Skeletal muscle tissue (tissue), 4 donors: ENCODE measurements around the gene KLF3. TPM values are rescaled to one million over a fixed set of nuclear protein-coding genes. Genes with fewer than 3 reads are reported as not detected.

ENCODE experiments used
- H3K27ac ChIP-seq: one replicate; pipeline ENCODE4 v1.7.0; 2013; ENCODE audit warnings: mild to moderate bottlenecking, low read depth, low read length, inconsistent platforms
- H3K27me3 ChIP-seq, 3 donors: one replicate each; pipeline ENCODE4 v1.7.0; 2013; ENCODE audit warnings: low read length in 3 of 3; ENCODE audit not compliant: control insufficient read depth in 3 of 3, insufficient read depth in 3 of 3
- H3K36me3 ChIP-seq, 3 donors: one replicate each; pipeline ENCODE4 v1.7.0; 2013; ENCODE audit warnings: low read length in 3 of 3; ENCODE audit not compliant: control insufficient read depth in 3 of 3, insufficient read depth in 3 of 3
- H3K4me1 ChIP-seq, 3 donors: one replicate each; pipeline ENCODE4 v1.7.0; 2013; ENCODE audit warnings: low read length in 3 of 3, mild to moderate bottlenecking in 3 of 3; ENCODE audit not compliant: control insufficient read depth in 3 of 3, insufficient read depth in 3 of 3
- H3K4me3 ChIP-seq, 3 donors: one replicate each; pipeline ENCODE4 v1.7.0; 2013; ENCODE audit warnings: low read length in 3 of 3
- H3K9ac ChIP-seq, 3 donors: one replicate each; pipeline ENCODE4 v1.7.0; 2013; ENCODE audit warnings: low read length in 3 of 3, mild to moderate bottlenecking in 3 of 3, moderate library complexity in 2 of 3, low read depth in 1 of 3
- H3K9me3 ChIP-seq, 3 donors: one replicate each; pipeline ENCODE4 v1.7.0; 2013; ENCODE audit warnings: low read length in 3 of 3; ENCODE audit not compliant: control insufficient read depth in 3 of 3
- total RNA-seq: library from RNA; depleted of rRNA; stranded (reverse); fragments of >200 nt; gene quantifications from one replicate; pipeline ENCODE4 v1.2.3, GENCODE V29; 2014
- donor health status: Osteomylitis.

KLF3 gene
- total RNA-seq, 1 donor from 2014 or later = 20.9 TPM

DNA sequence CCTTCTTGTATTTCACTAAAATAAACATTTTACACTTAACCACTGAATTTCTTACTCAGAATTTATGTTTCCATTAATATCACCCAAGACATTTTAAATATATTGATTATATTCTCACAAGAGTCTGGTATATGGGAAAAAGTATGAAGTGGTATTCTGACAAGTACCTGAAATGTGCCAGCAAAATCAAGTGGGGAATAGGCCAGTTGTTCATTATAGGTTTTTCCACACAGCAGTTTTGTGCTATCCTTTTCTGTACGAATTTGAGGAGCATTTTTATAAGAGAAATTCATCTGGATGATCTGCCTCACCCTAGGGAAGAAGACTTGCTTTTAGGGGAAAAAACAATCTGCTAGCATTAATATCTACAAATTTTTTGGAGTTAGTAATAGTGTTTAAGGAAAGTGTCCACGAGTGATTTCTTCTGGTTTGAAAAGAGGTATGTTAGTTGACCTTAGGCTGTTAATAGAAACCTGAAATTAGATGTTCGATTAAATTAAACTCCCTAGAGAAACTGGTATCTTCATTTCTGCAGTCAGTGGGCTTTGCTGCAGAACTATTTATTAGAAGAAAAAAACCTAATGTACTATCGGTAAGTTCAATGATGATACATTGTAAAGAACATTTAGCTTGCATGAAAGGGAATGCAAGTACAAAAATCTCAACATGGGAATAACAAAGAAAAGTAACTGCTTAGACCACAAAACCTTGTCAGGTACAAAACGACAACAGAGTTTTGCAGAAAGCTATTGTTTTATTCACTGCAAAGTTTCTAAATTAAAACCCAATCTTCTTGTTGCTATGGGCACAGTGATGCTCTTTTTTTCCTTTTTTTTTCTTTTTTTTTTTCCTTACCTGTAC is 1.8 kb downstream of the KLF3 start:
- H3K36me3 ChIP-seq = no peaks in the 10 kb centered on the region
- peak overlapping the region; percentile 94 for H3K27ac ChIP-seq
- H3K4me1 ChIP-seq = peaks cover 27 to 35% (median 31%) of the 10 kb centered on the region in 3 donors
- H3K9ac ChIP-seq = peak overlapping the region; percentile 28 to 83 (median 71)
- peak overlapping the region; percentile 37 to 78 (median 72) for H3K4me3 ChIP-seq
- no peaks in the 10 kb centered on the region for H3K9me3 ChIP-seq
- no peaks in the 10 kb centered on the region for H3K27me3 ChIP-seq

DNA sequence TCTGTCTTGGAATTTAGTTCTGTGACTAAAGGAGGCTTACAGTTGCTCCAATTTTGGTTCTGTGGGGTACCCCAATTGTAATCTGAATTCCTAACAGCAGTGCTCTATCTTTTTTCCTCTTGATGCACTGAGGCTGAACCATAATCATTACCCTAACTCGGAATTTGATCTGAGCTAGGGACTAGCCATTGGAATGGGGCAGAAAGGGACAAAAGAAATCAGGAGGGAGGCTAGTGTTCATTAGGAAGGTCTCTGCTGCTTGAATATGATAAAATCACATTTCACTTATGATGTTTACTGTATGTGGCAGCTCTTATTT is 2.7 kb downstream of the KLF3 start:
- H3K9ac ChIP-seq = peak overlapping the region; percentile 40 to 75 (median 52)
- no peaks in the 10 kb centered on the region for H3K27me3 ChIP-seq
- H3K9me3 ChIP-seq = no peaks in the 10 kb centered on the region
- no peaks in the 10 kb centered on the region for H3K36me3 ChIP-seq
- peaks cover 36 to 44% (median 41%) of the 10 kb centered on the region in 3 donors for H3K4me1 ChIP-seq
- peak overlapping the region; percentile 94 for H3K27ac ChIP-seq
- peak overlapping the region; percentile 8 to 72 (median 51) for H3K4me3 ChIP-seq

DNA sequence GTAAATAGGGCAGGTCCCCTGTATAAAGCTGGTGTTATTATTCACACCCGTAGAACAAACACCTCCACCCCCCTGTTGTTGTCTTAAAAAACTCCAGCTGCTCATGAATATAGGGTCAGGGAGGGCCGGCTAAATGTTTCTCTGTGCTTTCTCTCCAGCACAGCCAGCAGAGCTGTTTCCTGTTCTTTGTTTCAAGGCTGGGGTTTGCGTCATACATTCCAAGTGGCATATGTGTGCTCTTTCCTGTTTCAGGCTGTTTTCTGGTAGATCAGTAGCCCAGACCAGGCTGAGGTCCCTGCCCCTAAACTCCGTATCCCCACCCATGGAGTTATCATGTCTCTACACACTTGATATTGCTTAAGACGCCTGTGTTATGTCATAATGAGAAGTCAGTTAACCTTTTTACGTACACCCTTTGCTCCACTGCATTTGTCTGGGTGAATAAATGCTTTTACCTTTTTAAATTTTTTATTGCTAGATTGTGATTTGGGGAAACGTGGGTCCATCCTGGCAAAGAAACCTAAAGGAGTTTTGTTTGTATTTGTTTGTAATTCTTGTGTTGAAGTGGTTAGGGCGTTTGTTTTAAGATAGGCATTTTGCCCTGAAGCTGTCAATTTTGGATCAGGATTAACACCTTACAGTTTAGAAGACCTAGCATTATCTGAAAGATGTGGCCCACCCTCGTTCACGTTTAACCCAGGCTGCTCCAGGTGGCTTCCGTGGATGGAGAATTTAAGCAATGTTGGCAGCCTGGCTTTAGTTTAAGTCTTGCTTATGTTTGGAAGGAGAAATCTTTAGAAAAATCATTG is 3.3 kb downstream of the KLF3 start:
- Histone ChIP-seq H3K9me3 (no peaks in the 10 kb centered on the region), H3K4me3 (peak overlapping the region; percentile 8 to 72 (median 51)), H3K9ac (peak overlapping the region; percentile 40 to 75 (median 52)), H3K4me1 (peaks cover 41 to 44% (median 43%) of the 10 kb centered on the region in 3 donors), H3K27ac (peak overlapping the region; percentile 94), H3K27me3 (no peaks in the 10 kb centered on the region), H3K36me3 (no peaks in the 10 kb centered on the region)

DNA sequence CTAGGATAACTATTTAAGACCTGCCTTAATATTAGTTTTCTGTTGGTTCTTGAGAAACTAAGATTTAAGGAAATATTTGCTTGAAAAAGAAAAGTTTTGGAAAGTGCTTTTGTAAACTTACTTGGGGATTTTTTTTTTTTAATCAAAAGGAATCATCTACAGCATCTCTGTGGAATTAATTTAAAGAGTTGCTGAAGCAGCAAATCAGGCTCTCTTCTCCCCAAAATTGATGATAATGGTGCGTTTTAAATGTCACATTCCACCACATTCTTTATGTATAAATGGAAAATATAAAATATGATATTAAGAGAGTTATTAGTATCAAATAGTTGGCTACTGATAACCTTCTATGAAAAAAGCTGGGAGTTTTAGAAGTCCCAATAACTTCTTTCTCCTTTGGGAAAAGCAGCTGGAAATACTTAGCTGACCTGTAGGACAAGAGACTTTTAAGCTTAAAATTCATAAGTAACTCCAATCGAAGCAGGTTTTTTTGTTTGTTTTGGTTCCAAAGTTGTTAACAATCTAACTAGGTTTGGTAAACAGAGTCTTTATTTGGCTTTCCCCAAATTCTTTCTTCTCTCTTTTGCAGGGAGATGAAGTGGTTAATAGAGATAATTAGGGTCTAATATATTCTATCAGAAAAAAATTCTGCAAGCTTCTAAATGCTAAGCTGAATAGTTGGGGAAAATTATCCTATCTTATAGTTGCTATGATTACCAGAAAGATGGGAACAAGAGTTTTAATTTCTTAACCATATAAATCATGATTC is 4.4 kb downstream of the KLF3 start:
- H3K4me3 ChIP-seq = no peak overlapping the region
- no peak overlapping the region for H3K27ac ChIP-seq
- H3K9me3 ChIP-seq = no peaks in the 10 kb centered on the region
- H3K36me3 ChIP-seq = no peaks in the 10 kb centered on the region
- H3K27me3 ChIP-seq = no peaks in the 10 kb centered on the region
- no peak overlapping the region for H3K9ac ChIP-seq
- H3K4me1 ChIP-seq = peaks cover 48 to 52% (median 51%) of the 10 kb centered on the region in 3 donors

DNA sequence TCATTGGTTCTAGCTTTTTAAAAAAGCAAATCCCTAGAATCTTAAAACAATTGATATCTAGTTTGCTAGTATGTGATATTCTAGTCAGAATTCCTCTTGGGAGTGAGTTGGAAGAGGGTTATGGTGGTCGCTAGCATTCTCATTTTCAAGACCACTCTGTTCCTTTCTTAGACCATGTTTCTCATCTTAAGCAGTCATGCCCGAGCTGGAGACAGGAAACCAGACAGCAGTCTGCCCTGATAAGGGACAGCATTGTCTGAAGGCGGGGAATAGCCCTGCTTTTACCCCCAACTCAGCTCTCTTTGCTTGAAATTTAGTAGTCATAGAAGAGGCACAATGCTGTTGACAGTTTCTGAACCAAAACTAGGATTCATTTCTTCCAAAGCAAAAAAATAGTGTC is 5.2 kb downstream of the KLF3 start:
- Histone ChIP-seq H3K4me1 (peaks cover 57 to 60% (median 59%) of the 10 kb centered on the region in 3 donors), H3K9me3 (no peaks in the 10 kb centered on the region), H3K4me3 (no peak overlapping the region), H3K27me3 (no peaks in the 10 kb centered on the region), H3K36me3 (no peaks in the 10 kb centered on the region), H3K9ac (no peak overlapping the region), H3K27ac (no peak overlapping the region)

DNA sequence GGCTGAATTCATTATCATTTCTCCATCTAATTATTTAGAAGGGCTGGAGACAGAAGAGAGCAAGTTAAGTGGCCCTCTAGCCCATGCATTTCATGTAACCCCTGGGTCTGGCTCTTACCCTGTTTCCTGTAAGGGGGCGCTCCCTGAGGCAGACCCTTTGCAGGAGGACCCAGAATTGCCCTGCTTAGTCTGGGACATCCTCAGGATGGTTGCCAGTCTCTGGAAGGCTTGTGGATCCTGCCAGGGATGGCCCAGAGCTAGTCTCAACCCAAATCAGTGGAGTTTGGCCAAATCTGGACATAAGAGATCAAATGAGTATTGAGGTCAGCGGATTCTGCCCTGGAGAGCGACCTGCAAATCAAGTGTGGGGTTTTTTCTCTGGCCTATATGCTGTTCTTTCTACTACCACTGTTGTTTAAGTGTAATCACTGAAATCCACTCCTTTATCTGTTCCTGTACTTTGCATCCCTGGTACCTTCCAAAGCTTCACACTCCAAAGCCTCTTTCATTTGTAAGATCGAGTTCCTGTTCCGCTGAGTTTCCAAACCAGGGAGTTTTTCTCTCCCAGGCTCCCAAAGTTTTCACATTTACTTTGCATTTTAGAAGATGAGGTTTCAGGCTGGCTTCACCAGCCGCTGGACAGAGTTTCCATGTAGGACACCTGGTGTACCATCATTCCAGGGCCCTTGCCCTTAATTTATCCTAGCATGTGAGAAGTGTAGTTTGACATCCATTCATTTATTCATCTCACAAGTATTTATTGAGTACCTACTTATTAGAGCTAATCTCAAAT is 6.3 kb downstream of the KLF3 start:
- peak overlapping the region; percentile 68 for H3K27ac ChIP-seq
- peak overlapping the region in 1 of 3 donors; percentile 26 for H3K9ac ChIP-seq
- H3K36me3 ChIP-seq = no peaks in the 10 kb centered on the region
- H3K4me3 ChIP-seq = peak overlapping the region in 1 of 3 donors; percentile 42
- peaks cover 62 to 71% (median 67%) of the 10 kb centered on the region in 3 donors for H3K4me1 ChIP-seq
- H3K27me3 ChIP-seq = no peaks in the 10 kb centered on the region
- no peaks in the 10 kb centered on the region for H3K9me3 ChIP-seq

DNA sequence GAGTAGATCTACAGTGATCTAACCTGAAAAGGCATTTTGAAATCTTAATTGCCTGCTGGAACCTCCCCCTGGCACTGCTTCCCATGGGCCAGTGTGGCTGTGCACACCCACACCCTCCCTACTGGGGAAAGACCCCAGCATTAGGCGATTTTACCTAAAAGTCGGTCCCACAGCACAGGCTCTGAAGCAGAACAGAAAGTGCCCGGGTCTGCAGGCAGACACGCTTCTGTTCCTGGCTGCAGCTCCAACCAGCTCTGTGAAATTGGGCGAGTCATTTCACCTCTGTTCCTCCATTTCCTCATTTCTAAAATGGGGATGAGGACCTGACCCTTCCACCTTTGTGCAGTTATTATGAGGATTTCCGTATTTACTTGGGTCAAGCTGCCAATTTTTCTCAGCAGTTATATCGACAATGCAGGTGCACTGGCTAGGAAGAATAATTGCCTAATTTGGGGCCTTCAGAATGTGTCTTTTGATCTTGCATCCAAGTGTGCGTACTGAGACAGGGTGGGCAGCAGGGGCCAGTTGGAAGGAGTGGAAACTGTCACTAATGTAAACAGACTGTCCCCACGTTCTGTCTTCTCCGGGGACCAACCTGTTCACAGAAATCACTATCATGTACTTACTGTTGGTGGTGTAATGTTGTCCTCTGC is 7.1 kb downstream of the KLF3 start:
- no peaks in the 10 kb centered on the region for H3K9me3 ChIP-seq
- H3K4me3 ChIP-seq = peak overlapping the region in 1 of 3 donors; percentile 42
- peaks cover 62 to 76% (median 73%) of the 10 kb centered on the region in 3 donors for H3K4me1 ChIP-seq
- H3K9ac ChIP-seq = peak overlapping the region in 2 of 3 donors; percentile 28 to 35
- H3K27ac ChIP-seq = peak overlapping the region; percentile 68
- H3K36me3 ChIP-seq = no peaks in the 10 kb centered on the region
- no peaks in the 10 kb centered on the region for H3K27me3 ChIP-seq

DNA sequence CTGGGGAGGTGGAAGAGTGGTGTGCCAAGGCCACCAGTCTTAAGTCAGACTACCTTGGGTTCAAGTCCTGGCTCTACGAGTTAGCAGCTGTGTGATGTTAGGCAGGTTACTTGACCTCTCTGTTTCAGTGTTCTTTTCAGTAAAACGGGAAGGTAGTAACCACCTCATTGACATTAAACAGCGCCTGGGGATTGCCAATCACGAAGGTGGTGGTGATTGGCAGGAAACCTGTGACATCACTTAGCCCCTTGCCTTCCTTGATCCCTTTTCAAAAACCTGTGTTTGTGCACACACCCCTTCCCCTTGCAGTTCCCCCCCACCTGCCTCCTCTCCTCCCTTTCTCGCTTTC is 7.6 kb downstream of the KLF3 start:
- Histone ChIP-seq H3K4me3 (no peak overlapping the region), H3K27ac (peak overlapping the region; percentile 68), H3K27me3 (no peaks in the 10 kb centered on the region), H3K36me3 (no peaks in the 10 kb centered on the region), H3K4me1 (peaks cover 61 to 73% (median 71%) of the 10 kb centered on the region in 3 donors), H3K9ac (no peak overlapping the region), H3K9me3 (no peaks in the 10 kb centered on the region)

DNA sequence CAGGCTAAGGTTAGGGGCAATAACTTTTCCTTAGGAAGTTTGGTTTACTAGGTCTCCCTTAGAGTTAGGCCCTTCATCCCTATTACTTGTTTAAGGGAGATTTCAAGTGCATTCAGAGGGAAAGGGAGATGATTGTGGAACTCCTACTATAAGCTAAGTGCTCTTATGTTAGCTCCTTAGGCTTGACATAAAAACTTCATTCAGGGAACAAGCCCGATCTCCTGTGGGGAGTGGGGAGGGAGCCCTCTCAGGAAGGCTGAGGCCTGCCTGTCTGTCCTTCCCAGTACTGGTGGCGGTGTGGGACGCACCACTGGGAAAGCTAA is 8.0 kb downstream of the KLF3 start:
- H3K27me3 ChIP-seq = no peaks in the 10 kb centered on the region
- H3K9ac ChIP-seq = peak overlapping the region in 2 of 3 donors; percentile 58 to 60
- H3K9me3 ChIP-seq = no peaks in the 10 kb centered on the region
- H3K4me3 ChIP-seq = no peak overlapping the region
- no peaks in the 10 kb centered on the region for H3K36me3 ChIP-seq
- peak overlapping the region; percentile 68 for H3K27ac ChIP-seq
- peaks cover 61 to 68% (median 66%) of the 10 kb centered on the region in 3 donors for H3K4me1 ChIP-seq
